Stimulated activated CD4-positive, alpha-beta T cell treated with anti-CD3 and anti-CD28 coated beads, Interleukin-4, amount 100 ng/mL, for 4 hours (primary cell): ENCODE results near the gene EFCC1.

ENCODE experiments used
- DNase-seq, 2 experiments: peaks; one replicate each; pipeline ENCODE4 v3.0.0-alpha.2; 2020

Gene EFCC1, protein sequence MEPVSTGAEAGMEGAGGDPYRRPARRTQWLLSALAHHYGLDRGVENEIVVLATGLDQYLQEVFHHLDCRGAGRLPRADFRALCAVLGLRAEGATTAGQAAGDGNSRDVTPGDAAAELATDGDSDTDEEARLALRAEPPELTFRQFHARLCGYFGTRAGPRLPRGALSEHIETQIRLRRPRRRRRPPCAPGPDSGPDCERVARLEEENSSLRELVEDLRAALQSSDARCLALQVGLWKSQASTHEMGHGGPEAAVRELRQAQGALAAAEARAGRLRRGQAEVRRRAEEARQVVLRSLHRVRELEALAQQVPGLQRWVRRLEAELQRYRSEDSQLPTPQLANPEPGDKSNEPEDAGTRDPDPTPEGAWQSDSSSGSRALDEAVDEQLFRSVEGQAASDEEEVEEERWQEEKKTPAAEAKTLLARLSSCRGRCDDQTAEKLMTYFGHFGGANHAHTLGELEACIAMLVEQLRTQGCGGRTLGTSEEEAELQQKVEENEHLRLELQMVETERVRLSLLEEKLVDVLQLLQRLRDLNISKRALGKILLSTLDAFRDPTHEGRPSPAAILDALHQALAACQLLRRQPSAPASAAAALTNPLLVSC

DNA sequence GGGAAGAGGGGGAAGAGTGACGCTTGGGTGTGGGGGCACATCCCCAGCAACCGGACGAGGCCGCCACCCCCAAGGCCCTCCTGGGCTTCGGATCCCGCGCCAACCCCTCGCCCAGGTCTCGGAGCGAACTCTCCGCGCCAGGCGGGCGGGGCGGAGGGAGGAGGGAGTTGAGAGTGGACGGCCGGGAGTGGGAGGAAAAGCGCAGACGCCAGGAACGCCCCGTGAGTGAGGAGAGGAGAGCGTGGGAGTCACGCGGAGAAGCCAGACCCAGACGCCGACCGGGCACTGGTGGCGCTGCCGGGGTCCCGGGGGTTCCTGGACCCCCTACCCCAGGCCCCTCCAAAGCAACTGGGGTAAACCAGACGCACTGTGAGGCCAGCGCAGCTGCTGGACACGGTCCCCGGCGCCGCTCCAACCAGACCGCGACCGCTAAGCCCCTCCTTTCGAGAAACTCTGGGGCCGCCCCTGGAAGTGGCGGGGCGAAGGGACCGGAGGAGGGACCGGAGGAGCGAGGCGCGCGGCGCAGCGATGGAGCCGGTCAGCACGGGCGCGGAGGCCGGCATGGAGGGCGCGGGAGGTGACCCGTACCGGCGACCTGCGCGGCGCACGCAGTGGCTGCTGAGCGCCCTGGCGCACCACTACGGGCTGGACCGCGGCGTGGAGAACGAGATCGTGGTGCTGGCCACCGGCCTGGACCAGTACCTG is at the start of gene EFCC1:
EFCC1 (plus strand) TSS at position 204 of the 705 bp plus-strand sequence; CDS start at position 529, 325 bp downstream.
- DNase-seq, result no peak

DNA sequence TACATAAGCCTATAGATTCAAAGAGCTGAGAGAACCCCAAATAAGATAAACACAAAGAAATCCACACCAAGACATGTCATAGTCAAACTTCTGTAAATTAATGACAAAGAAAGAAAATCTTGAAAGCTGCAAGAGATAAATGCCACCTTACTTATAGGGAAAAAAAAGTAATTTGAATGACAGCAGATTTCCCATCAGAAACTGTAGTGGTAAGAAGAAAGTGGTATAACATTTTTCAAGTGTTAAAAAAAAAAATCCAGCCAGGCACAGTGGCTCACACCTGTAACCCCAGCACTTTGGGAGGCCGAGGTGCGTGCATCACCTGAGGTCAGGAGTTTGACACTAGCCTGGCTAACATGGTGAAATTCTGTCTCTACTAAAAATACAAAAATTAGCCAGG is 44.7 kb upstream of the EFCC1 start:
- no peak for DNase-seq

DNA sequence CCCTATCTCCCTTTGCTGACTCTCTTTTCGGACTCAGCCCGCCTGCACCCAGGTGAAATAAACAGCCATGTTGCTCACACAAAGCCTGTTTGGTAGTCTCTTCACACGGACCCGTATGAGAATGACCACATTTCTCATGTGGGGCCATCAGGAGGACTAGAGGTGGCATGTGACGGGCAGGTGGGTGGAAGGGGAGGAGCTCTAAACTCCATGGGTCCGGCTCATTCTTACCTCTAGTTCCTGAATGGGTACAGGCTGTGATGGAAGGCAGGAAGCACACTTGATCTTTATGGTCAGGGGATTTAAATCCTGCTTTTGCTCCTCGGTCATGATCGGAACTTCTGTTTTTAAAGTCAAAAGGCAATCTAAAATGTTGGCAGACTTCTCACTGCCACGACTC is 35.8 kb upstream of the EFCC1 start:
- DNase-seq, result no peak

DNA sequence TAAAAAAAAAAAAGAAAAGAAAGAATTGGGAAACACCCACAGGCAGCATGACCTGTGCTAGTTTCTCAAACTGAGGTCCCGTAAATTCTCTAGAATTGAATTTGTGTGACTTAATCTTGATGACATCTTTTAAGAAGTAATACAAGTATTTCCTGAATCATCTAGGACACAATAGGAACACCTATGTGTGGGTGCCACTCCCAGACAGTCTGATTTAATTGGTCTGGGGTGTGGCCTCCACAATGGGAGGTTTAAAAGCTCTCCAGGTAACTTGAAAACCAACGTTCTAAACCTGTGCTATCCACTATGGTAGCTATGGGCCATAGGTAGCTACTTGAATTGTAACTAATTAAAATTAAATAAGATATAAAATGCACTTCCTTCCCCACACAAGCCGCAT is 35.3 kb upstream of the EFCC1 start:
- DNase-seq, result no peak

DNA sequence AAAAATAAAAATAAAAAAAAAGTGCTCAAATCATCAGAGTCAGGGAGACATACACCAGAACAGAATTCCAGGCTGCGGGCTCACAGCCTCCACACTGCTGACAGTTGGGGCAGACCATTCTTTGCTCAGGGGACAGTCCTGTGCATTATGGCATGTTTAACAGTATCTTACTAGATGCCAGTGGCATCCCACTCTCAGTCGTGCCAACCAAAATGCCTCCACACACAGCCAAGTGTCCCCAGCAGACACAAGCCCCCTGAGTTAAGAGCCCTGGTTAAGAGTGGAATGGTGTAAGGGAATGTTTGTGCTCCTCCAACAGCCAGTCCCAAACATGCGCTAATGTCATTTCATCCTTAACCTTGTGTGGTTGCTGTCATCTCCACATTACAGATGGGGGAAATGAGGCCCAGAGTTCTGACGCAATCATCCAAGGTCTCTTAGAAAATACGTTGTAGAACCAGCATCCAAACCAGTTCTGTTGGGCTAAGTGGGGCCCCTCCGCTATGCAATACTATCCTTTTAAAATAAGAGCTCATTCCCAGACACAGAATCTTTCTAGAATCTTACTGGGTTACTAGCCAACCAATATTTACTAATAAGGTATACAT is 33.3 kb upstream of the EFCC1 start:
- no peak for DNase-seq

DNA sequence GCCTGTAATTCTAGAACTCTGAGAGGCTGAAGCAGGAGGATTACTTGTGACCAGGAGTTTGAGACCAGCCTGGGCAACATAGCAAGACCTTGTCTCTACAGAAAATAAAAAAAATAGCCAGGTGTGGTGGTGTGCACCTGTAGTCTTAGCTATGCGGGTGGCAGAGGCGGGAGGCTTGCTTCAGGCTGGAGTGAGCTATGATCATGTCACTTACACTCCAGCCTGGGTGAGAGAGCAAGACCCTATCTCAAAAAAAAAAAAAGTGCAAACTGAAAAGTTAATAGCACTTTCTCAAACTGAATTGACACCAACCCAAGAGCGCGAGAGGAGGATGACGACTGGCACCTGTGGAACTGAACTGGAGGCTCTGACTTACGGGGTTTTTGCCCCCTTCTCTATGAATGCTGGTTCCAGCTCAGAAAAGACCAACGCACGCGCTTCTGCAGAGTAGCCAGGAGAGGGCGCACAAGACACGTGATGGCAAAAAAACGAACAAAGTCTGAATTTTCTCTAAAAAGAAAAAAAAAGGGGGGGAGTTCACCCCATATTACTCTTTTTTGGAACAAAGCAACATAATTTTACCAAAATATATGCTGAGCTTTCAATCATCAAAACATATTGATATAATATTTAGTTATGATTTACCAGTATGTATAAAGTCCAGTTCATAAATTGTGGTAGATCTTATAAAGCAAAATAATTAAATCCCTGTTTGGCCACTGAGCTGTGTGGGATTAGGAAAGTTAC is 30.9 kb upstream of the EFCC1 start:
- DNase-seq, result peak; percentile 48 to 57

DNA sequence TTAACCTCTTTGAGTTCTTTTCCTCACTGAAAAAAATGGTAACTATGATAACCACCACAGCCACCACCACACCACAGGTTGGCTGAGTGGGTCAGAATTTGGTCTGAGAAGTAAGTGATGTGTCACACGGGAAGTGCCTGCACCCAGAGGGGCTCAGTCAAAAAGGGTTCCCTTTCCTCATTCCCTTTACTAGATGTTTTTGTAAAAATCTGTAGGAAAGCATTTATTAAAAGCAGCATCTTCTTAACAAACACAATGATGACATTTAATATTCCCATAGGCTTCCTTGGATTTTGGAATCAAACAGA is 30.4 kb upstream of the EFCC1 start:
- DNase-seq, result no peak

DNA sequence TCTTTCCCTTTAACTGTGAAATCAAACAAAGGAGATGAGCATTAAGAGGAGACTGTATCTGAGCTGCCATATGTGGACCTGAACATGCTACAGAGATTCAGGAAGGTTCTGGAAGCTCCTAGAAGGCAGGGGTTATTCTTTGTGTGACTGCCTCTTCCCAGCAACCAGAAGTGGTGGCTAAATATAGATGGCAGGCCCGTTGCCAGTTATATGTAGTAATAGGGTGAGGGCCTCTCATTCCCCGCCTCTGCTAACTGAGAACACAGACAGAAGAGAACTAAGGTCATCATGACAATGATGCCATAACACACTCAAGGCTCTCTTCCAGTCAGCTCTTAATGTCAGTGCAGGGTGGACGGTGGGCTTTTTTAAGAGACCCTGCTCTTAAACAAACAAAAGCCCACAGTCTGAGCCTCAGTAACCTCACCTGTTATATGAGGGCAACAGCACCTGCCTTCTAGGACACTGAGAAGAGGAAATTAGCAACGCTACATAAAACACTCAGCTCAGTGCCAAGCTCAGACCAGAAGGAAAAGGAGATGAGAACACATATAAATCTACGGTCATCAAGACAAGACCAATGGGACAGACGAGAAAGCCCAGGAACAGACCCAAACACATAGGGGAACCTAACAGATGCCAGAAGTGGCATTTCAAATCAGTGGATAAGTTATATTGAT is 29.5 kb upstream of the EFCC1 start:
- DNase-seq, result no peak

DNA sequence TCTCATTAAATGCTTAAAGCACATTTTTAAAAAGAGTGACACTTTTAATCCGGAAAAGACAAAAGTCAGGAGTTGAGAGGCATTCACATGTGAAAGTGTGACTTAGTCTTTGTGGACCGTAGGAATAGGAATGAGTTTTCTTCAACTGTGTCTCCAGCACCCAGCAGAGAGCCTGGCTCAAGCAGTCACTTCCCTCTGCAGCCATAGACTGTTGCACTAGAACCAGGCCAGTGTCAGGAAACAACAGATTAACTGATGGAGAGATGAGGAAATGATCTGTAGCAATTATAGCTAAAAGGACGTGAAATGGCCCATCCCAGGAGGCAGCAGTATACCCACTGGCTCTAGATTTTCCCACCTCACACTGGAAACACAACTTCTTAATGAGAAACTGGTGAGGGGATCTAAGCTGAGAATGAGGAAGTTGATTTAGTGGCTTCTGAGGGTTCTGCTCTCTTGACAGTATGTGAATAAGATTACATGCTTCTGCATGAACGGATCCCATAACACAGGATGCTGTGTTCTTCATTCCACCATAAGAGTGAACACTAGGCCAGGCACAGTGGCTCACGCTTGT is 27.0 kb upstream of the EFCC1 start:
- DNase-seq, result no peak

DNA sequence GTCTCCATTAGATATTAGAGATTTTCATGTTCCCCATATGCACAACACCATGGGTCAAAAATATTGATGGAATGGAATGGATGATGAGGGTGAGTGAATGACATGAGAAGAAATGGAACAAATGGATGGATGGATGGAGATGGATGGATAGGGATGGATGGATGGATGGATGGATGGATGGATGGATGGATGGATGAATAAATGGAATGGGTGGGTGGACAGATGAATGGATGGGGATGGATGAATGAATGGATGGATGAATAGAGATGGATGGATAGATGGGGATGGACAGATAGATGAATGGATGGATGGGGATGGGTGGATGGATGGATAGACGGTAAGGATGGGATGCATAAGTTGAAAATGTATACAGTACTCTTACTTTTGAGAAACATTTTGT is 25.8 kb upstream of the EFCC1 start:
- no peak for DNase-seq

DNA sequence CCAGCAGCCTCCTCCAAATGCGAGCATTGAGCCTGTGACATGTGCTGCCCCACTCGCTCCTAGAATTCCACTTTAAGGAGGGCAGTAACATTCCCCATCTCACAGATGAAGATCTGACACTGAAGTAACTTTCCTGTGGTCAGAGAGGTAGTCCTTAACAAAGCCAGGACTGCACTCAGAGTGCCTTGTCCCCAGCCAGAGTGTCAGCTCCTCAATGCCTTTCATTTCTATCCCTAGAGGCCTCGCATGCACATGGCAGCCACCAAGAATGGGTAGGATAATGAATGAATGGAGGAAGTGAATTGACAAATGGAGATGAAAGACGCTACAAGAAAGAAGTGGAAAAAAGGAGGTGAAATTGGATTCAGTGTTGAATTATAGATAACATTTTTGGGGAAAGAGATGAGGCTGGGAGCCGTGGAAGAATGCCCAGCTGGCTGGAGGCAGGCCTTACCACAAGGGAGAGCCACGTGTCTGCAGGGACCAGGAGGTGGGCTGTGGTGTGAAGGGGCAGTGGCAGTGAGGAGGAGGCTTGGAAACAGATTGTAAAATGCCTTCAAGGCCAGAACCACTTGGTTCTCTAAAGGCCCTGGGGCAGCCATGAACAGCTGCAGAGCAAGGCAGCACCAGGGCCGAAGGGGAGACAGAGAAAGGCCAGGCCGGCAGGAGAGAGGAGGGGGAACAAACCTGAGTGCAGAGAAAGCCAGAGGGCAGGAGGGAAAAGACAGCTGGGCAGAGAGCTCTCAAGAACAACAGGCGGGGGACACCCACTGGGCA is 17.6 kb upstream of the EFCC1 start:
- DNase-seq, result no peak

DNA sequence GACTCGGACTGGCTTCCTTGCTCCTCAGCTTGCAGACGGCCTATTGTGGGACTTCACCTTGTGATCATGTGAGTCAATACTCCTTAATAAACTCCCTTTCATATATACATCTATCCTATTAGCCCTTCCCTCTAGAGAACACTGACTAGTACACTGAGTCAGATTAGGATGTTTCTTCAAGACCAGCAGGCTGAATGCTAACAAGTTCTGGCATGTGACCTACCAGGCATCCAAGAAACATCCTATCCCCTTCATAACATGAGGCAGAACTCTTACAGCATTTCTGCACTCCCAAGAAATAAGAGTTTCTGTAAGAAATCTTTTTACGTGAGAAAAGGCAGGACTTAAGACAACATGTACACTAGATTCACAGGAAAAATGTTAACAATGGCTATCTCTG is 16.5 kb upstream of the EFCC1 start:
- no peak for DNase-seq

DNA sequence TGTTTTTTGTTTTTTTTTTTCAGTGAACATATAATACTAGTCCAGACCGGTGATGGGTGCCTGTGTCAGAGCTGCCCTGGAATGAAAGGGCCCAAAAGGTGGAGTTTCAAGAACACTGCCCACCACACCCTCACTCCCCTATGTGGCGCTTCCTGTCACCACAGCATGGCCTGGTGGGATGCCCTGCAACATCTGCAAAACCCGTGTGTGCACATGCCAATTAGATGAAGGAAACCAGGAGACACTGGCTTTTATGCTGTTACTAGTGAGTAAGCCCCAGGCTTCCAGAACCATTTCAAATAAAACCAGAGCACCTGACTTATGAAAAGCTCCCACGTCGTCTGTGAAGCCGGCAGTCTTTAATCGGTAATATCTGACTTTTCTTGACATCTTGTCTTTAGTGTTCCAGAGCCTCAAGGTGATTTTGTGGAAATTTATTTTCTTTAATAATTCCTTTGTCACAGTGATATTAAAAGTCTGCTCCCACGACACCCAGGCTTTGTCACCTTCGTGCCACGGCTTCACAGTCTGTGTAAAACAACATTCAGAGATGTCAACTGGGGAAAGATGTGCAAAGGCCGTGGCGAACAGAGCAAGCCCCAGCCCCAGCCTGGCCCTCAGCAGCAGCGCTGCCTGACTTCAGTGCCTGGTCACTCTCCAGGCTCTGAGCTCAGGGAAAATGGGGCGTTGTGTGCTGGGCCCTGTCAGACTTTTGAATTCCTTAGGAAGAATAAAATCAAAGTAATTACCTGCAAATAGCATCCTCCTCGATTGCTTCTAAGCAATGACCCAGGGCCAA is 13.6 kb upstream of the EFCC1 start:
- no peak for DNase-seq

DNA sequence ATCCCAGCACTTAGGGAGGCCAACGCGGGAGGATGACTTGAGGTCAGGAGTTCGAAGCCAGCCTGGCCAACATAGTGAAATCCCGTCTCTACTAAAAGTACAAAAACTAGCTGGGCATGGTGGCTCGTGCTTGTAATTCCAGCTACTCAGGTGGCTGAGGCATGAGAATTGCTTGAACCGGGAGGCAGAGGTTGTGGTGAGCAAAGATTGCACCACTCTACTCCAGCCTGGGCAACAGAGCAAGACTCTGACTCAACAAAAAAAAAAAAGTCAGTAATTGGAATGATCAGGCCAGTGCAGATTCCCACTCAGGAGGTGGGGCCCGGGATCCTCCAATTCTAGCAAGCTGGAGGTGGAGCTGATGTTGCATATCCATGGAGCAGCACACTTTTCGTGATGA is 12.8 kb upstream of the EFCC1 start:
- no peak for DNase-seq

DNA sequence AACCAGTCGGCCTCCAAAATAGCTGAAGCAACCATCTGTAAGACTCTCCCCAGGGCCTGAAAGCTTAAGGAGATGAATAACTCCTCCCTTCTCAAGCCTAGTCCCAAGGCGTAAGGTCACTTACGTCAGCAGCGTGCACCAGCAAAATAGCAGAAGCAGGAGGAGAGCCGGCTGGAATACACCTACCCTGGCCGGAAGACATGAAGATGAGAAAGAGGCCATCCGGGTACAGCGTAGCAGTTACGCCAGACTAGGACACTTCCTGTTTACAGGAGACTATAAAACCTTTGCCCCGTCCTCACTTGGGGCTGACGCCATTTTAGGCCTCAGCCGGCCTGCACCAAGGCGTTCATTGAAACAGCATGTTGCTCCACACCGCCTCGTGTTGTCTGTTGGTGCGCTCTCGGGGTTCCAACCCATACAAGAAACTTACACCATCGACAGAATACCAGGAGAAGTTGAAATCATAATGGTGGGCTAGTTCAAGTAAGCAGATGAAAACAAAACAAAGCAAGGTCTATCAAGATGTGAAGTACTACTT is 9.7 kb upstream of the EFCC1 start:
- no peak for DNase-seq

DNA sequence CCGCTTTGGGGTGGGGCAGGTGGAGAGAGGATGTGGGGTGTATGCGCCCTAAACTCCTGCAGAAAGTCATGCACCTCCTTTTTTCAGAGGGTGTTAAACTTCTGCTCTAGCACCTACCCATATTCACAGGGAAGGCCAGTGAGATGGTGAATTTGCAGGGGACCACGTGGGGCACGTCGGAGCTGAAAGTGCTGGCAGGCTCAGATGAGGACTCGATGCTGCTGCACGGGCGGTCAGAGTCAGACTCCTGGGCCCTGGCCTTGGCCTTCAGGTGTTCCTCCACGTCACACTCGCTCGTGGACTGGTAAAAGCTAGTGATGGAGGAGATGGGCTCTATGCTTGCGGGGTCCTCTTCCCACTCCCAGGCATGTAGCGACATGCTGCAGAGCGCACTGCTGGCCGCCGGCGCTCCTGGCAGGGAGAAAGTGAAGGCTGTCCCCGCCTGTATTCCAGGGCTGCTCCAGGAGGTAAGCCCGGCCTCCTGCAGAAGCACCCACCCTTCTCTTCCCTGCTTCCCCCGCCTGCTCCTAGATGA is 8.1 kb upstream of the EFCC1 start:
- no peak for DNase-seq

DNA sequence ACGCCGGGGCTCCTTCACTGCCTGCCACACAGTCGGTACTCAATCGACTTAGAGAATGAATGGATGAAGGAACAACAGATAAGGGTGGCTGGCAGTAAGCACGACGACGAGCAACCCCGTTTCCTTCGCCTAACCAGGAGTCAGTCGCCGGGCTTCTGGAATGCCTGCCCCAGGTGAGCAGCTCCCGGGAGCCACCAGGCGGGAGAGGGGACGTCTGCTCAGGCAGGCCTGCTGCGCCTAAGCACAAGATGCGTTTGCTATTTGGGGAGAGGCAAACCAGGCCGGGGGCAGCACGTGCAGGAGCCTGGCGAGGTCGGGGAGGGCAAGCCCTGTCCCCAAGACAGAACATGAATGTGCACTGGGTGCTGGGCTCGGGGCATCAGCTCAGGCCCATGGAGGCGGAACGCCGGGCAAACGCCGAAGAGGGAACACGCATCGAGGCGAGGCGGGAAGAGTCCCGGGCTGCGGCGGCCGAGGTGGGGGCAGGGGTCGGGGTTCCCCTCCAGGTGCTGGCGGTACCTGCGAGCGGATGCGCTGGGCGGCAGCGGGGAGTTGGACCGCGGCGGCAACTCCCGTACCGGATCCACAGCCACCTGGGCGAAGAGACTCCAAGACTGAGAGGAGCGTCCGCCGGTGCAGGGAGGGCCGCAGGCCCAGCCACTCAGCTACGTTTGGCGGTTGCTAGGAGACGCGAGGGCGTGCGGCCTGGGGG is 7.5 kb upstream of the EFCC1 start, which contains the start of gene CFAP92:
CFAP92 (minus strand) TSS at position 616 of the 712 bp plus-strand sequence. CDS start 772 bp downstream, outside the sequence.
- DNase-seq, result peak; percentile 85 to 87

DNA sequence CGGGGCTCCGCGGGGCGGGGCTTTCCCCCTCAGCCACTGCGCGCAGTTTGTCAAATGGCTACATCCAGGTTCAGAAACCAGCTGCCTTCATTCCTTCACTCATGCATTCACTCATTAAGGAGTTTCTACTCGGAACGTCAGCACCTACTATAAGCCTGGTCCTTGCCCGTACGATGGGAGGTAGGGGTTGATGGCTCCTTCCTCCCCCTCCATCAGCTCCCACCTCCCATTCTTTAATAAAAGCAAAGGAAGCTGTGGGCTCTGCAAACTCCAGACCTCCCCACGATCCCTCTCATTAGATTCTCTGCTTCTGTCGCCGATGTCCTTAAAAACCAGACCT is 7.0 kb upstream of the EFCC1 start:
- no peak for DNase-seq
